CMK (cell line): ENCODE measurements around the gene KIAA0319L.
"Not testable (repeated sequence)": the region's sequence is repeated elsewhere in the genome, so short reads cannot be mapped to it uniquely, and the experiment has no call there.

Experiments
- DNase-seq: peaks from one replicate; pipeline ENCODE4 v3.0.0-alpha.2; 2010; ENCODE audit warnings: low read depth

KIAA0319L gene

DNA sequence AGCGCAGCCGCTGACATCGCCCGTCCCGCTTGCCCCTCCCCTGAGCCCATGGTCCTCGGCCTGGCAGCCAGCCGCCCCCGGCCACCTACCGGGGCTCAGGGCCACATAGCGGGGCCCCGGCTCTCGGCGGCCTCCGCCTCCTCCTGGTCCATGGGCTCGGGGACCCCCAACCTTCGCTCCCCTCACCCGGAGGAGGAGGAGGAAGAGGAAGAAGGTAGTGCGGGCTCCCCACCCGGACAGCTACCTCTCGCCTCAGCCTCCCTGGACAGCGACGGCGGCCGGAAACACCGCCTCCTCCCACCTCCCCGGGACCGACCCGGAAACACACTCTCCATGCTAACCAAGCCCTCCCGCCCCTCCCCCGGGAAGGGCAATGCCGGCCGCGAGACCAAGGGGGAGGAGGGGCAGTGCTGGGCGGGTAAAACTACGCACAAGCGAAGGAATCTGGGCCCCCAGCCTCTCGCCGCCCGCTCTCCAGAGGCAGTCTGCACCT is at the start of gene KIAA0319L:
KIAA0319L (minus strand) TSS at position 286 of the 493 bp plus-strand sequence. CDS start 2,912 bp downstream, outside the sequence.
- DNase-seq, result peak; percentile 78

GRCh38 chr1:35605867-35606182 is 48.6 kb upstream of the KIAA0319L start:
- no peak for DNase-seq

DNA sequence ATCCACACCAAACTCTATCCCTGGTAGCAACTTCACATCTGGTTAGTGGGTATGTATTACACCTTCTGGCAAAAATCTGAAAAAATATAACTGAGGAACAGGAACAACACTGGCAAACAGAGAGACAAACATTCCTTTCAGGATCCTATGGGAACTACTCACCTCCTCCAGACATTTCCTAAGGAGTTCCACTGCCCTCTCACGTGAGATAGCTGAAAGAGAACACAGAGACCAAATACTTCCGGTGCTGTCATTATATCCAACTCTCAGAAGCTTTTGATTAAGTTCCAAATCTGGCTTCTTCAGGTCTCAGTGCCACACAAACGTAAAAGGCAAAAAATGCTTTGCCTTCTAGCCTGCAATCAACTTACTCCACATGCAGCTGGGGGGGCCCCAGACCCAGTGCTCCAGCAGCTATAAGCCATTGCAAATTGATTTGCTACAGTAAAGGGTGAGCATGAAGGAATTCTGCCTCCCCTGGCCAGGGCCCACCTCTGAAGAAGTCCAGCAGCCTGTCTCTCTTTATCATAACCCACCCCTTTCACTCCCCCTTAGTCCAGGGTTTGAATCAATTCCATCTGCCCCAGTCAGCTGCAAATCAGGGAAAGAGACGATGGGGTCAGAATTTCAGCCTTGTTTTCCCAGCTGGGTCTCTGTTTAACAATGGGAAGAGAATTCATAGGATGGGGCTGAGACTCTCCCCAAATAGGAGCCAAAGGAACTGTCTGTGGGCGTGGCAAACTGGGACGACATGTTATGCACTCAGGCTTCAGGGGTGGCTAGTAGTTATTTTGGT is 48.1 kb upstream of the KIAA0319L start:
- no peak for DNase-seq

DNA sequence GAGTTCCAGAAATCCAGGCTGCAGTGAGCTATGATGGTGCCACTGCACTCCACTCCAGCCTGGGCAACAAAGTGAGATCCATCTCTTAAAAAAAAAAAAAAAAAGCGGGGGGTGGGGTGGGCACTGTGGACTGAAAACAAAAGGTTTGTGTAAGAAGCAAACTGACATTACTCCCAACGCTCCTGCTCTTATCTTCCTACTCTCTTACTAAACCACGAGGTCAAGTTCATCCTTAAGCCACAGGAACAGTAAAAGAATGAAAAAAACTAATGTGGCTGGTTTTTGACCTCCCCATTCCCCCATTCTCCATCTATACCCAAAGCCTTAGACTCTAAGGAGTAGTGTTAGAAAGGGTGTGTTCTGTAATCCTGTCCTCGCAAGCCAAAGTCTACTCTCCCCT is 46.7 kb upstream of the KIAA0319L start:
- DNase-seq, result no peak

- DNase-seq, result no peak
Measured at GRCh38 chr1:35603468-35603867, 46.3 kb upstream of the KIAA0319L start.

DNA sequence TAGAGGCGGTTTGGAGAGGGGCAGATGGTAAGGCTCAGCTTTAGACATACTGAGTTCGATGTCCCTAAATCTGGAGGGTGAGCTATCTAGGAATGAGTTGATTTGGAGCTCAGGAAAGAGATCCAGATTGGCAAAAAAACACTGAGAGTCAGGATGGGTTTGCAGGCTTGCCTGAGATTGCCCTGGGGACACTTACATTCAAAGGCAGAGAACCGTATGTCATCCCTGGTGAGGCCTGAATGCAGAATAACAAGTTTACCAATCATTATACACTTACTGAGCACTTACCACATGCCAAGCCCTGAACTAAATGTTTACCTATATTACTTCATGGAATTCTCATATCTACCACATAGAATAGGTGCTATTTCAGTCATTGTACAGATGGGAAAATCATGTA is 43.4 kb upstream of the KIAA0319L start:
- no peak for DNase-seq

DNA sequence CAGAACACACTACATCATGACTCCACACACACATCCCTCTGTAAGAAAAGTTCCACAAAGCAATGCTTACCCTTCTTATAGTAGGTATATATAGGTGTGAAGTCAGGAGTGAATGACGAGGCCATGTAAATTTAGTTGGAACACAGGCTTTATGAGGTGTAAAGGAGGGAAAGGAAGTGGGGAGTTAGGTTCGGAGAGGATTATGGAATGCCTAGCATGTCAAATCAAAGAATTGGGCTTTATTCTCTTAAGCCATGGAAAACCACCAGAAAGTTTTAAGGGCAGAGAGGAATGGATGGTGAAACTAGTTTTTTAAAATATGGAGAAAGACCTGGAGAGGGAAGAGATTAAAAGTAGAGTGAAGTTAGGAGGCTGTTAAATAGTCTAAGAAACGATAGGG is 42.2 kb upstream of the KIAA0319L start:
- DNase-seq, result no peak

- no peak for DNase-seq
Measured at GRCh38 chr1:35598895-35599294, 41.7 kb upstream of the KIAA0319L start.

DNA sequence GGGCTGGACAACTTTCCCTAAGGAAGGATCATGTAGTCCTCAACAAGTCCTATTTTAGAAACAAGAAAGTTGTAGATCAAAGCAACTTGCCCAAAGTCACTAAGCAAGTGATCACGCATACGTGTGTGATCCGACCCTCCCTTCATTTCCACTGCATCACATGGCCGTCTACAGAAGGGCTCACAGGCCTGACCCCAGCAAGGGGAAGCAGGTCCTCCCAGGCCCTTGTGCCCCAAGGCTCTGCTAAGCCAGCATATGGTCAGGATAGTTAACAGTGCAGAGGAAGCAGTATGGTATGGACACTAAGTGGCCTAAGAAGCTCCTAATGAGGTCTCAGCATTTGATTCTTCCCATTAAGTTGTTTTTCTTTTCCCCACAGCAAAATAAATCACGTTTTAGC is 40.7 kb upstream of the KIAA0319L start:
- DNase-seq, result no peak

GRCh38 chr1:35595684-35596083 is 38.5 kb upstream of the KIAA0319L start:
- DNase-seq, result no peak

- DNase-seq, result no peak
Measured at GRCh38 chr1:35594005-35594760, 37.0 kb upstream of the KIAA0319L start.

DNA sequence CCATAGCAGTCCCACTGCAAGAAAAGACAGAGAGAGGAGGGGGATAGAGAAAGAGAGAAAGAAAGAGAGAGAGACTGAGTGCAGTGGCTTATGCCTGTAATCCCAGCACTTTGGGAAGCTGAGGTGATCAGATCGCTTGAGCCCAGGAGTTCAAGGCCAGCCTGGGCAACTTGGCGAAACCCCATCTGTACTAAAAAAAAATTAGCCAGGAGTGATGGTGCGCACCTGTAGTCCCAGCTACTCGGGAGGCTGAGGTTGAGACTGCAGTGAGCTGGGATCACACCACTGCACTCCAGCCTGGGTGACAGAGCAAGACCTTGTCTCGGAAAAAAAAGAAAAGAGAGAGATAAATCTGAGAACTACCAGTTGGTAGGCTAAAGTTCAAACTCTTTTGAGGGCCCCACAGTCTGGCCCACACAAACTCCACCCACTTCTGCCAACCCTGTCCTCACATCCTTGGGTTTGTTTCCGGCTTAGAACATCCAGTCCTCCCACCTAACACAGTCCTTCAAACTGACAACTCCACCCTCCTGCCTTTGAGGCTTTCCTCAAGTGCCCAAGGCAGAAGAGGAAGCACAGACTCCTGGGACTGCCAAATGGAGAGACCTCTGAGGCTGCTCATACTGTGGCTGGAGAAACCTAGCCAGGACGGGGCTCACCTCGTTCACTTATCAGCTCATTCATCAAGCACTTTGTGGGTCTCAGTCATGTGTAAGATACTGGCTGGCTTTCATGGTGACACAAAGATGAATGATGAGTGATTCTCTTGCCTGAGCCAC is 36.0 kb upstream of the KIAA0319L start:
- peak; percentile 35 for DNase-seq

DNA sequence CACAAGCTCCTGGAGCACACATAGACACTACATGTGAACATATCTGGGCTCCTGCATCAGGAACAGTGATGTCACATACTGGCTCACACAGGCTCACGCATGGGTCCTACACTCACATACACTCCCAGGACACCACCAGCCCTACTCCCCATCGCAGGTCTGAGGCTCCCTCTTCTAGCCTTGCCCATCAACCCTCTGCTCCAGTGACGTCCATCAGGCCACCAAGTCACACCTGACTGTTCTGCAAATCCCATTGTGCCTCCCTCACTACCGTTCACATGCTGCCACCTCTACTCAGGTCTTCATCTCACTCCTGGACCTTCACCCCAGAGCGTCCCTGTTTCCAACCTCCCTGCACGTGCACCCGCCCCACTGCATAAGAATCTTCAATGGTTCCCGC is 34.0 kb upstream of the KIAA0319L start:
- no peak for DNase-seq

- DNase-seq, result no peak
Measured at GRCh38 chr1:35590476-35591040, 33.4 kb upstream of the KIAA0319L start.

- DNase-seq, result no peak
Measured at GRCh38 chr1:35589516-35590427, 32.6 kb upstream of the KIAA0319L start.

DNA sequence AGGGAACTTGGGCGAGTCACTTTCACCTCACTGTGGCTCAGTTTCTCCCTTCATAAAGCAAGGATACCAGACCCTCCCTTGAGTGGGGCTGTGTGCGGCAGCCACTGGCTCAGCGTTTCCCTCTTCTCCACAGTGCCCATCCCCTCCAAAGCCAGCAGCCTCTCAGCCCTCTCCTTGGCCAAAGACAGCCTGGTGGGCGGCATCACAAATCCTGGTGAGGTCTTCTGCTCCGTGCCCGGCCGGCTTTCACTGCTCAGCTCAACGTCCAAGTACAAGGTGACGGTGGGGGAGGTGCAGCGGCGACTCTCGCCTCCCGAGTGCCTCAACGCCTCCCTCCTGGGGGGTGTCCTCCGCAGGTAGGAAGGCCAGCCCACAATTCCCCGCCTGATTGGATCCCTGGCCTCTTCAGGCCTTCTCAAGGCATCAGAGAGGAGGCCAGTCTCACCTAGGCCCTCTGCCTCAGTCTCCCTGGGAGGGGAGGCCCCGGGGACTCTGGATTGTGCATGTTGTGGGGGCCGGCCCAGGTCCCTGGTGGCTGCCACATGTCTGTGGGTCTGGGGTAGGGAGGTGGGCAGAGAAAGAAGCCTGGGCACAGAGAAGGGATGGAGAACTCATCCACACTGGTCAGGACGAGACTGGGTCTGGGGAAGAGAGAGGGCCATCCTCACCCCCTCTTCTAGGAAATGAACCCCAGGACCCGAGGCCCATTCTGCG is 31.2 kb upstream of the KIAA0319L start:
- no peak for DNase-seq

DNA sequence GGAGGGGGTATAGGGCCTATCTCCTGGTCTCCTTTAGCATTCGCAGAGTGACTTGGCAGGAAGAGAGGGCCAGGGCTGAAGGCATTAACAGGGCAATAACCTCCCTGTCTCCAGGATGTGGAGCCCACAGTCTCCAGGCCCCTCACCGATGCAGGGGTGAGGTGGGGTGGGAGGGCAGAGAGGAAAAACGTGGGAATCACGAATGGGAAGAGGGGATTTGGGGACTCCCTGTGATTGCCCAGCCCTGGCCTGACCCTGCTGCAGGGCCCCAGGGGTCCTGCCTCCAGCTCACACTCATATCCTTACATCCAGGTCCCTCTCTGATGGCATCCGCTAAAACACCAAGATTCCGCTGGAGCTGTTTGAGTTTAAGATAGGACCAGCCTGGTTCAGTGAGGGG is 30.5 kb upstream of the KIAA0319L start:
- DNase-seq, result no peak

DNA sequence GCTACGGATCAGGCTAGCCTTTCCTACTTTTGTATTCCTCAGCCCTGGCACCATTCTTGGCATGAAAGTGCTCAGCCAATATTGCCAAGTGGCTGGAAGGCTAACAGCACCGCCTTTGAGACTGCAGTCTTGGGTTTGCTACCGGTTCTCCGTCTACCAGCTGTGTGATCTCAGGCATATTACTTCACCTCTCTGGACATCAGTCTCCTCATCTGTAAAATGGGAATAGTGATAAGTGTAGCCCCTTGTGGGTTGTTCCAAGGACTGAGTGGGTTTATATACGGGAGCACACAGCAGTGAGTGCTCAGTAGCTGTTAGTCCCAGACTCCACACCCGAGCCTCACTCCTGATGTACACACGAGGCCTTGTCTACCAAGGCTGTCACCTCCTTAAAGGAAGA is 29.6 kb upstream of the KIAA0319L start:
- no peak for DNase-seq

DNA sequence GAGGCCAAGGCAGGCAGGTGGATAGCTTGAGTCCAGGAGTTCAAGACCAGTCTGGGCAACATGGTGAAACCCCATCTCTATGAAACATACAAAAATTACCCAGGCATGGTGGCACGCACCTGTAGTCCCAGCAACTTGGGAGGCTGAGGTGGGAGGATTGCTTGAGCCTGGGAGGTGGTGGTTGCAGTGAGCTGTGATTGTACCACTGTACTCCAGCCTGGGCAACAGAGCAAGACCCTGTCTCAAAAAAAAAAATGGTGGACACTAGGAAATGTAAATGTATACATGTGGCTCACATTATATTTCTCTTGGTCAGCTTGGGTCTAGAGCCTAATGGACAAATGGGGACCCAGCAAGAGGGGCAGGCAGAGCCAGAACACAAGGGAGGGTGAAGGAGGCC is 28.6 kb upstream of the KIAA0319L start:
- not testable (repeated sequence) for DNase-seq

GRCh38 chr1:35585281-35585680 is 28.1 kb upstream of the KIAA0319L start:
- no peak for DNase-seq

DNA sequence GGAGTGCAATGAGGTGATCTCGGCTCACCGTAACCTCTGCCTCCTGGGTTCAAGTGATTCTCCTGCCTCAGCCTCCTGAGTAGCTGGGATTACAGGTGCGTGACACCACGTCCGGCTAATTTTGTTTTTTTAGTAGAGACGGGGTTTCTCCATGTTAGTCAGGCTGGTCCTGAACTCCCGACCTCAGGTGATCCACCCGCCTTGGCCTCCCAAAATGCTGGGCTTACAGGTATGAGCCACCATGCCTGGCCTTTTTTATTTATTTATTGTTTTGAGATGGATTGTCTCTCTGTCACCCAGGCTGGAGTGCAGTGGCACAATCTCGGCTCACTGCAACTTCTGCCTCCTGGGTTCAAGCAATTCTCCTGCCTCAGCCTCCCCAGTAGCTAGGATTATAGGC is 24.4 kb upstream of the KIAA0319L start:
- DNase-seq, result not testable (repeated sequence)
